ENCODE measurements around the gene CCR7. TPM values are rescaled to one million over a fixed set of nuclear protein-coding genes. Genes with fewer than 3 reads are reported as not detected.

Gene CCR7
- total and polyA plus RNA-seq, 2 experiments from 2014 or later: not detected

GRCh38 chr17:40554646-40555295 is 10.5 kb downstream of the CCR7 start:
- H3K27ac ChIP-seq: peak overlapping the region; percentile 58
- peaks cover 31% of the 10 kb centered on the region for H3K4me1 ChIP-seq (ENCODE audit: low read depth)
- no peaks in the 10 kb centered on the region for H3K9me3 ChIP-seq (ENCODE audit: low read depth)
- H3K36me3 ChIP-seq: no peaks in the 10 kb centered on the region
- H3K4me3 ChIP-seq: no peak overlapping the region
- DNase-seq (ENCODE audit: low read depth in 1 of 2, low spot score in 1 of 2): no peak
- no peak for TF ChIP-seq CTCF (IDR thresholded peaks at IDR 0.05; ENCODE audit: low read depth, low read length)
- no peaks in the 10 kb centered on the region for H3K27me3 ChIP-seq

GRCh38 chr17:40553694-40554534 is 11.4 kb downstream of the CCR7 start:
- Histone ChIP-seq H3K4me3 (no peak overlapping the region), H3K36me3 (no peaks in the 10 kb centered on the region), H3K27me3 (no peaks in the 10 kb centered on the region), H3K27ac (peak overlapping the region; percentile 58), H3K9me3 (ENCODE audit: low read depth) (no peaks in the 10 kb centered on the region), H3K4me1 (ENCODE audit: low read depth) (peaks cover 31% of the 10 kb centered on the region)
- DNase-seq (ENCODE audit: low read depth in 1 of 2, low spot score in 1 of 2): peak in 1 of 2 donors; percentile 89
- TF ChIP-seq CTCF (IDR thresholded peaks at IDR 0.05; ENCODE audit: low read depth, low read length): no peak

- H3K4me1 ChIP-seq (ENCODE audit: low read depth): peaks cover 31% of the 10 kb centered on the region
- no peak for DNase-seq (ENCODE audit: low read depth in 1 of 2, low spot score in 1 of 2)
- H3K27me3 ChIP-seq: no peaks in the 10 kb centered on the region
- TF ChIP-seq CTCF (IDR thresholded peaks at IDR 0.05; ENCODE audit: low read depth, low read length): no peak
- H3K36me3 ChIP-seq: no peaks in the 10 kb centered on the region
- peak overlapping the region; percentile 58 for H3K27ac ChIP-seq
- no peaks in the 10 kb centered on the region for H3K9me3 ChIP-seq (ENCODE audit: low read depth)
- no peak overlapping the region for H3K4me3 ChIP-seq
These were observed 12.2 kb downstream of the CCR7 start for GRCh38 chr17:40552806-40553693.

- Histone ChIP-seq H3K4me3 (no peak overlapping the region), H3K27ac (no peak overlapping the region), H3K4me1 (ENCODE audit: low read depth) (peaks cover 32% of the 10 kb centered on the region), H3K36me3 (no peaks in the 10 kb centered on the region), H3K27me3 (no peaks in the 10 kb centered on the region), H3K9me3 (ENCODE audit: low read depth) (no peaks in the 10 kb centered on the region)
- no peak for TF ChIP-seq CTCF (IDR thresholded peaks at IDR 0.05; ENCODE audit: low read depth, low read length)
- peak in 1 of 2 donors; percentile 86 for DNase-seq (ENCODE audit: low read depth in 1 of 2, low spot score in 1 of 2)
These were observed 13.1 kb downstream of the CCR7 start for GRCh38 chr17:40551879-40552768.
